Fibroblast of lung (primary cell): ENCODE data around the gene TSHR. TPM values are rescaled to one million over a fixed set of nuclear protein-coding genes. Genes with fewer than 3 reads are reported as not detected.
"Not testable (repeated sequence)": the region's sequence is repeated elsewhere in the genome, so short reads cannot be mapped to it uniquely, and the experiment has no call there.

Experiments
- DNase-seq, 2 donors: peaks; one replicate each; pipeline versions ENCODE4 v3.0.0 to v3.0.0-alpha.2; 2010; ENCODE audit warnings: low read depth in 2 of 2
- H2AFZ ChIP-seq: 2 replicates; pipeline ENCODE4 v1.5.1; 2012; ENCODE audit warnings: low read length, control low read depth, inconsistent platforms
- H3K27ac ChIP-seq: 2 replicates; pipeline ENCODE4 v1.5.1; 2011; ENCODE audit warnings: low read length, control low read depth; ENCODE audit not compliant: insufficient read depth
- H3K27me3 ChIP-seq: 2 replicates; pipeline ENCODE4 v1.5.1; 2011; ENCODE audit warnings: mild to moderate bottlenecking, low read length; ENCODE audit not compliant: control insufficient read depth, insufficient read depth
- H3K36me3 ChIP-seq: 2 replicates; pipeline ENCODE4 v1.5.1; 2011; ENCODE audit warnings: low read length; ENCODE audit not compliant: control insufficient read depth, insufficient read depth
- H3K4me1 ChIP-seq: 2 replicates; pipeline ENCODE4 v1.5.1; 2011; ENCODE audit warnings: low read length; ENCODE audit not compliant: control insufficient read depth, insufficient read depth; ENCODE audit errors: extremely low read depth
- H3K4me2 ChIP-seq: 2 replicates; pipeline ENCODE4 v1.5.1; 2011; ENCODE audit warnings: low read length, control low read depth; ENCODE audit not compliant: insufficient read depth; ENCODE audit errors: extremely low read depth
- H3K4me3 ChIP-seq, 4 experiments: fragments of 200-600 bp in 1 of 4; sonication (generic) in 1 of 4; replicated peaks in 1 of 4; 2 replicates each; pipeline ENCODE4 v1.5.1; 2011 to 2016; ENCODE audit warnings: low read length in 4 of 4, low read depth in 3 of 4, mild to moderate bottlenecking in 3 of 4, control low read depth in 2 of 4, inconsistent platforms in 1 of 4, mixed read lengths in 1 of 4; ENCODE audit not compliant: insufficient read depth in 1 of 4; ENCODE audit errors: control extremely low read depth in 1 of 4
- H3K79me2 ChIP-seq: 2 replicates; pipeline ENCODE4 v1.5.1; 2012; ENCODE audit warnings: mild to moderate bottlenecking, low read length, inconsistent platforms; ENCODE audit not compliant: control insufficient read depth, insufficient read depth
- H3K9ac ChIP-seq: 2 replicates; pipeline ENCODE4 v1.5.1; 2011; ENCODE audit warnings: mild to moderate bottlenecking, low read length, control low read depth; ENCODE audit not compliant: insufficient read depth
- H3K9me3 ChIP-seq: 2 replicates; pipeline ENCODE4 v1.5.1; 2012; ENCODE audit warnings: low read depth, low read length; ENCODE audit not compliant: control insufficient read depth, insufficient read depth
- H4K20me1 ChIP-seq: 2 replicates; pipeline ENCODE4 v1.5.1; 2011; ENCODE audit warnings: low read length; ENCODE audit not compliant: control insufficient read depth, insufficient read depth; ENCODE audit errors: extremely low read depth
- EZH2 ChIP-seq: IDR thresholded peaks from 2 replicates; pipeline ENCODE4 v1.5.1; 2012; ENCODE audit warnings: low read length, control low read depth, mild to moderate bottlenecking; ENCODE audit errors: missing control alignments
- polyA plus RNA-seq, 2 donors: library from polyadenylated mRNA; depleted of rRNA in 1 of 2; stranded (reverse) in 1 of 2; unstranded in 1 of 2; fragments of >200 nt; gene quantifications; 2 replicates each; pipeline ENCODE4 v1.2.1, GENCODE V29; 2011 to 2012; ENCODE audit warnings: missing spikeins in 1 of 2
- total RNA-seq: library from RNA; depleted of rRNA; stranded (reverse); fragments of >200 nt; gene quantifications from 2 replicates; pipeline ENCODE4 v1.2.1, GENCODE V29; 2014
- TF ChIP-seq, protein P1 (sequence below), 2 donors: IDR thresholded peaks in 1 of 2; conservative IDR thresholded peaks in 1 of 2; 1 replicate in 1 of 2; 2 replicates in 1 of 2; pipeline ENCODE4 v1.5.1; 2011 to 2012; ENCODE audit warnings: low read length in 2 of 2, control low read depth in 1 of 2, inconsistent platforms in 1 of 2, low read depth in 1 of 2, mild to moderate bottlenecking in 1 of 2

Gene TSHR
- total and polyA plus RNA-seq, 2 donors (not counting 1 experiment from before 2014, with no cell fraction given), result not detected

DNA sequence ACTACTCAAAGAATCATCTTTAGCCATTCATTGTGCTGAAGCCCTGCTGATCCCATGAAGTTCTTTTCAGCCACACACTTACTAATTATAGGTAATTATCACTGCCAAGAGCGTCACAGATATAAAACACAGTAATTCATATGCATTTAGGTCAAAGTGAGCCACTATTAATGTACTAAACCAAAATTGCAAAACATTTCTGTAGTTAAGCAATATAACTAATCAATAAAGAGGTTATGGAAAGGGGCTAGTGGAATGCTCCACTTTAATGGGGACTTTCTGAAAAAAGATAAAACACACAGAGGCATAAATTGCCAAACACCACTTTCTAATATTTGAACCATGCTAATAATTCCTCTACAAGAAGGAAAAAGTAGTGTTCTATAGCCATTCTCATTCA, 7.1 kb upstream of the TSHR start:
- Histone ChIP-seq H2AFZ (no peak overlapping the region), H4K20me1 (no peaks in the 10 kb centered on the region), H3K27ac (no peak overlapping the region), H3K9ac (no peak overlapping the region), H3K4me3 (no peak overlapping the region), H3K4me1 (no peaks in the 10 kb centered on the region), H3K27me3 (no peaks in the 10 kb centered on the region), H3K36me3 (no peaks in the 10 kb centered on the region), H3K4me2 (no peak overlapping the region), H3K9me3 (no peaks in the 10 kb centered on the region), H3K79me2 (no peaks in the 10 kb centered on the region)
- DNase-seq, result no peak
- TF ChIP-seq, protein P1, sequence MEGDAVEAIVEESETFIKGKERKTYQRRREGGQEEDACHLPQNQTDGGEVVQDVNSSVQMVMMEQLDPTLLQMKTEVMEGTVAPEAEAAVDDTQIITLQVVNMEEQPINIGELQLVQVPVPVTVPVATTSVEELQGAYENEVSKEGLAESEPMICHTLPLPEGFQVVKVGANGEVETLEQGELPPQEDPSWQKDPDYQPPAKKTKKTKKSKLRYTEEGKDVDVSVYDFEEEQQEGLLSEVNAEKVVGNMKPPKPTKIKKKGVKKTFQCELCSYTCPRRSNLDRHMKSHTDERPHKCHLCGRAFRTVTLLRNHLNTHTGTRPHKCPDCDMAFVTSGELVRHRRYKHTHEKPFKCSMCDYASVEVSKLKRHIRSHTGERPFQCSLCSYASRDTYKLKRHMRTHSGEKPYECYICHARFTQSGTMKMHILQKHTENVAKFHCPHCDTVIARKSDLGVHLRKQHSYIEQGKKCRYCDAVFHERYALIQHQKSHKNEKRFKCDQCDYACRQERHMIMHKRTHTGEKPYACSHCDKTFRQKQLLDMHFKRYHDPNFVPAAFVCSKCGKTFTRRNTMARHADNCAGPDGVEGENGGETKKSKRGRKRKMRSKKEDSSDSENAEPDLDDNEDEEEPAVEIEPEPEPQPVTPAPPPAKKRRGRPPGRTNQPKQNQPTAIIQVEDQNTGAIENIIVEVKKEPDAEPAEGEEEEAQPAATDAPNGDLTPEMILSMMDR (conservative IDR thresholded peaks at IDR 0.05 in 1 of 2, IDR thresholded peaks at IDR 0.05 in 1 of 2; ENCODE audit: low read depth in 1 of 2, low read length in 2 of 2), result no peak
- TF ChIP-seq EZH2, result no peak

DNA sequence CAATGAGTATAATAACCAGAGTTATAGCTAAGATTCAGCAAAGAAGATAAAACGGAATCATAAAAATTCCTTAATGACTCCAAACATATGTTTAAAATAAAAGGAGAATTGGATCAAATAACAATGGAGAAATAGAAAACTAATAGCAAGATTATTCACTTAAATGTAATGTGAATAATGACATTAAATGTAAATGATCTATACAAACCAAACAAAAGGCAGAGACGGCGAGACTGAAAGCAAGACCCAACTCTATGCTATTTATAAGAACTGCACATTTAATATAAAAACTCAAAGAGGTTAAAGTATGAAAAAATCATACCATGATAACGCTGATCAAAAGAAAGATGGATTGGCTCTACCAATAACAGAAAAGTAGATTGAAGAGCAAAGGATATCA, 3.9 kb upstream of the TSHR start:
- Histone ChIP-seq H3K27me3 (peaks cover 7% of the 10 kb centered on the region), H4K20me1 (no peaks in the 10 kb centered on the region), H3K4me1 (no peaks in the 10 kb centered on the region), H3K4me2 (no peak overlapping the region), H3K9me3 (no peaks in the 10 kb centered on the region), H3K79me2 (no peaks in the 10 kb centered on the region), H3K4me3 (no peak overlapping the region), H3K27ac (no peak overlapping the region), H3K36me3 (no peaks in the 10 kb centered on the region), H3K9ac (no peak overlapping the region), H2AFZ (no peak overlapping the region)
- TF ChIP-seq EZH2, result no peak
- TF ChIP-seq, protein P1 (conservative IDR thresholded peaks at IDR 0.05 in 1 of 2, IDR thresholded peaks at IDR 0.05 in 1 of 2; ENCODE audit: low read depth in 1 of 2, low read length in 2 of 2), result no peak
- DNase-seq, result no peak

- not testable (repeated sequence) for H3K27ac ChIP-seq, H3K79me2 ChIP-seq, H3K9me3 ChIP-seq, H3K4me1 ChIP-seq, H4K20me1 ChIP-seq, DNase-seq, H3K4me2 ChIP-seq, H3K36me3 ChIP-seq, H3K4me3 ChIP-seq, H2AFZ ChIP-seq, H3K9ac ChIP-seq
- peaks cover 17% of the 10 kb centered on the region for H3K27me3 ChIP-seq
These were observed 2.2 kb upstream of the TSHR start for GRCh38 chr14:80953211-80953610.
